Liver (tissue), 9 donors: ENCODE data around the gene MYO1H. TPM values are rescaled to one million over a fixed set of nuclear protein-coding genes. Genes with fewer than 3 reads are reported as not detected.

Experiments used
- DNase-seq: peaks from one replicate; pipeline ENCODE4 v3.0.0-alpha.2; 2017; ENCODE audit warnings: low spot score
- H3K27ac ChIP-seq, 2 donors: one replicate each; pipeline ENCODE4 v1.7.0; 2013; ENCODE audit warnings: inconsistent platforms in 2 of 2, low read length in 2 of 2, control low read depth in 1 of 2, low read depth in 1 of 2, mild to moderate bottlenecking in 1 of 2
- H3K27me3 ChIP-seq, 4 donors: one replicate each; pipeline versions ENCODE4 v1.6.1 to v1.7.0; 2013; ENCODE audit warnings: low read length in 3 of 4, inconsistent platforms in 1 of 4, mild to moderate bottlenecking in 1 of 4, moderate library complexity in 1 of 4; ENCODE audit not compliant: control insufficient read depth in 4 of 4, insufficient read depth in 4 of 4
- H3K36me3 ChIP-seq, 4 donors: one replicate each; pipeline versions ENCODE4 v1.6.1 to v1.7.0; 2013; ENCODE audit warnings: low read length in 3 of 4, mild to moderate bottlenecking in 3 of 4, low read depth in 1 of 4, moderate library complexity in 1 of 4; ENCODE audit not compliant: control insufficient read depth in 4 of 4, insufficient read depth in 3 of 4
- H3K4me1 ChIP-seq, 4 donors: one replicate each; pipeline versions ENCODE4 v1.6.1 to v1.7.0; 2013; ENCODE audit warnings: low read length in 3 of 4, mild to moderate bottlenecking in 3 of 4, moderate library complexity in 1 of 4; ENCODE audit not compliant: control insufficient read depth in 4 of 4, insufficient read depth in 4 of 4
- H3K4me3 ChIP-seq, 3 donors: one replicate each; pipeline versions ENCODE4 v1.6.1 to v1.7.0; 2013; ENCODE audit warnings: low read length in 3 of 3, control low read depth in 1 of 3, low read depth in 1 of 3, mild to moderate bottlenecking in 1 of 3
- H3K9ac ChIP-seq, 2 donors: one replicate each; pipeline ENCODE4 v1.7.0; 2013; ENCODE audit warnings: low read length in 2 of 2, mild to moderate bottlenecking in 2 of 2, moderate library complexity in 2 of 2, control low read depth in 1 of 2, low read depth in 1 of 2
- H3K9me3 ChIP-seq, 4 donors: one replicate each; pipeline versions ENCODE4 v1.6.1 to v1.7.0; 2013; ENCODE audit warnings: low read length in 3 of 4; ENCODE audit not compliant: control insufficient read depth in 4 of 4
- ATF3 ChIP-seq: IDR thresholded peaks from 2 replicates; pipeline ENCODE4 v1.6.1; 2016; ENCODE audit warnings: antibody characterized with exemption
- CTCF ChIP-seq: fragments of 150-350 bp; IDR thresholded peaks from 2 replicates; pipeline ENCODE4 v1.5.1; 2017; ENCODE audit warnings: improper control_type of control experiment, low read depth, low read length; ENCODE audit not compliant: missing input control
- EGR1 ChIP-seq, 2 donors: IDR thresholded peaks; 2 replicates each; pipeline ENCODE4 v1.6.1; 2016 to 2018; ENCODE audit warnings: antibody characterized with exemption in 2 of 2, low read depth in 2 of 2
- FOXA1 ChIP-seq: IDR thresholded peaks from 2 replicates; pipeline ENCODE4 v1.6.1; 2016; ENCODE audit warnings: antibody characterized with exemption
- FOXA2 ChIP-seq: IDR thresholded peaks from 2 replicates; pipeline ENCODE4 v1.6.1; 2016; ENCODE audit warnings: antibody characterized with exemption
- GABPA ChIP-seq, 2 donors: IDR thresholded peaks in 1 of 2; conservative IDR thresholded peaks in 1 of 2; 2 replicates each; pipeline ENCODE4 v1.6.1; 2016; ENCODE audit warnings: antibody characterized with exemption in 2 of 2, mild to moderate bottlenecking in 1 of 2, moderate library complexity in 1 of 2
- HNF4A ChIP-seq, 2 donors: conservative IDR thresholded peaks; 2 replicates each; pipeline ENCODE4 v1.6.1; 2016; ENCODE audit warnings: antibody characterized with exemption in 2 of 2, mild to moderate bottlenecking in 2 of 2
- MAX ChIP-seq: IDR thresholded peaks from 2 replicates; pipeline ENCODE4 v1.6.1; 2016; ENCODE audit warnings: antibody characterized with exemption
- NR2F2 ChIP-seq: IDR thresholded peaks from 2 replicates; pipeline ENCODE4 v1.6.1; 2016; ENCODE audit warnings: antibody characterized with exemption
- RAD21 ChIP-seq, 2 donors: IDR thresholded peaks; 2 replicates each; pipeline ENCODE4 v1.6.1; 2016; ENCODE audit warnings: antibody characterized with exemption in 2 of 2, mild to moderate bottlenecking in 2 of 2
- REST ChIP-seq: IDR thresholded peaks from 2 replicates; pipeline ENCODE4 v1.6.1; 2016; ENCODE audit warnings: antibody characterized with exemption, mild to moderate bottlenecking
- RXRA ChIP-seq, 2 donors: IDR thresholded peaks; 2 replicates each; pipeline ENCODE4 v1.6.1; 2017 to 2018; ENCODE audit warnings: antibody characterized with exemption in 2 of 2, mild to moderate bottlenecking in 1 of 2
- SP1 ChIP-seq: IDR thresholded peaks from 2 replicates; pipeline ENCODE4 v1.6.1; 2018; ENCODE audit warnings: antibody characterized with exemption, mild to moderate bottlenecking
- TAF1 ChIP-seq: conservative IDR thresholded peaks from 2 replicates; pipeline ENCODE4 v1.6.1; 2016; ENCODE audit warnings: antibody characterized with exemption, mild to moderate bottlenecking
- YY1 ChIP-seq: IDR thresholded peaks from 2 replicates; pipeline ENCODE4 v1.6.1; 2016; ENCODE audit warnings: antibody characterized with exemption, mild to moderate bottlenecking
- ZBTB33 ChIP-seq: IDR thresholded peaks from 2 replicates; pipeline ENCODE4 v1.6.1; 2016; ENCODE audit warnings: antibody characterized with exemption
- polyA plus RNA-seq, 2 donors: library from polyadenylated mRNA; stranded (reverse) in 1 of 2; unstranded in 1 of 2; fragments of 200-250 nt in 1 of 2; fragments of >200 nt in 1 of 2; fragmentation: Nextera tagmentation in 1 of 2; extraction: Ambion mirVana in 1 of 2; gene quantifications; one replicate each; pipeline versions ENCODE4 v1.2.1 to v1.2.3, GENCODE V29; 2013 to 2015
- total RNA-seq, 2 donors: library from RNA; depleted of rRNA; stranded (reverse); fragments of >200 nt; gene quantifications; one replicate each; pipeline ENCODE4 v1.2.3, GENCODE V29; 2014
- donor health status: healthy.
- donor health status: healthy.
- donor health status: healthy.
- donor health status: healthy.
- donor health status: healthy.

The MYO1H gene
- total and polyA plus RNA-seq, 4 donors: not detected

- TF ChIP-seq REST (no peak), HNF4A (conservative IDR thresholded peaks at IDR 0.05) (no peak)
Observed at GRCh38 chr12:109495012-109495411, 147.3 kb downstream of the MYO1H start (continued).

- no peak overlapping the region for H3K27ac ChIP-seq
- H3K9ac ChIP-seq: no peak overlapping the region
- DNase-seq: no peak
- no peaks in the 10 kb centered on the region for H3K4me1 ChIP-seq
- H3K36me3 ChIP-seq: peaks cover 16 to 77% (median 57%) of the 10 kb centered on the region in 4 donors
- TF ChIP-seq ATF3 (no peak), ZBTB33 (no peak), SP1 (no peak), CTCF (no peak), YY1 (no peak), MAX (no peak), GABPA (IDR thresholded peaks at IDR 0.05 in 1 of 2, conservative IDR thresholded peaks at IDR 0.05 in 1 of 2) (no peak), FOXA2 (no peak), TAF1 (no peak), EGR1 (IDR thresholded peaks at IDR 0.05; ENCODE audit: low read depth in 2 of 2) (no peak), RAD21 (IDR thresholded peaks at IDR 0.05) (no peak), REST (no peak), HNF4A (conservative IDR thresholded peaks at IDR 0.05) (no peak), NR2F2 (no peak), FOXA1 (no peak), RXRA (IDR thresholded peaks at IDR 0.05) (no peak)
- no peaks in the 10 kb centered on the region for H3K27me3 ChIP-seq
- H3K4me3 ChIP-seq: no peak overlapping the region
- H3K9me3 ChIP-seq: no peaks in the 10 kb centered on the region
Observed at GRCh38 chr12:109496306-109496705, 148.6 kb downstream of the MYO1H start.
